Panc1 (cell line): ENCODE measurements around the gene MYCN. TPM values are rescaled to one million over a fixed set of nuclear protein-coding genes. Genes with fewer than 3 reads are reported as not detected.

Experiments used
- ATAC-seq: fragments of 200-7000 bp; cut with Tn5 transposase; 2 replicates; pipeline ENCODE4 v1.9.1; 2020; ENCODE audit warnings: mild to moderate bottlenecking, moderate library complexity
- BruUV-seq: library from RNA; stranded (reverse); fragments of 400-500 nt; replicated peaks from 2 replicates; lab custom pipeline; 2021; lab: Mats Ljungman, UMichigan
- CTCF ChIA-PET: fragments of 300-600 bp; sonication (Branson Sonifier 250); formaldehyde crosslinking; loops from one replicate; lab custom pipeline; 2022; ENCODE audit warnings: antibody characterized with exemption; lab: Charles Lee
- POLR2A ChIA-PET: fragments of 300-600 bp; sonication (Branson Sonifier 250); formaldehyde crosslinking; loops from one replicate; lab custom pipeline; 2022; ENCODE audit warnings: antibody characterized with exemption; lab: Charles Lee
- DNase-seq: peaks from one replicate; pipeline ENCODE4 v3.0.0-alpha.2; 2010; ENCODE audit warnings: low read depth, low spot score
- H3K27ac ChIP-seq: 2 replicates; pipeline ENCODE4 v1.5.1; 2011; ENCODE audit warnings: mild to moderate bottlenecking, low read length, inconsistent platforms
- H3K27me3 ChIP-seq: fragments of 200-500 bp; sonication (Bioruptor generic); 2 replicates; pipeline ENCODE4 v1.6.0; 2014; ENCODE audit warnings: low read length, inconsistent platforms; ENCODE audit not compliant: control insufficient read depth, insufficient read depth
- H3K36me3 ChIP-seq: fragments of 200-500 bp; sonication (Bioruptor generic); 2 replicates; pipeline ENCODE4 v1.5.1; 2014; ENCODE audit warnings: inconsistent platforms, mild to moderate bottlenecking, low read length, moderate library complexity; ENCODE audit not compliant: control insufficient read depth, insufficient read depth
- H3K4me1 ChIP-seq: 2 replicates; pipeline ENCODE4 v1.5.1; 2011; ENCODE audit warnings: inconsistent platforms, mild to moderate bottlenecking, low read length, moderate library complexity; ENCODE audit not compliant: control insufficient read depth, insufficient read depth
- H3K4me3 ChIP-seq, 2 experiments: 2 replicates each; pipeline ENCODE4 v1.5.1; 2011 to 2012; ENCODE audit warnings: low read depth in 2 of 2, low read length in 2 of 2, mild to moderate bottlenecking in 2 of 2, inconsistent platforms in 1 of 2, moderate library complexity in 1 of 2
- H3K9me3 ChIP-seq: fragments of 200-500 bp; sonication (Bioruptor generic); 2 replicates; pipeline ENCODE4 v1.5.1; 2014; ENCODE audit warnings: low read depth, mild to moderate bottlenecking, inconsistent platforms, low read length, moderate library complexity; ENCODE audit not compliant: control insufficient read depth, insufficient read depth
- CTCF ChIP-seq: fragments of 450-650 bp; IDR thresholded peaks from 2 replicates; pipeline ENCODE4 v1.5.1; 2017; ENCODE audit warnings: mild to moderate bottlenecking
- POLR2AphosphoS5 ChIP-seq: IDR thresholded peaks from 2 replicates; pipeline ENCODE4 v1.6.1; 2012; ENCODE audit warnings: mild to moderate bottlenecking, low read depth, low read length, moderate library complexity
- SIN3A ChIP-seq: IDR thresholded peaks from 2 replicates; pipeline ENCODE4 v1.6.1; 2012; ENCODE audit warnings: low read depth, mild to moderate bottlenecking, low read length, moderate library complexity, borderline replicate concordance; ENCODE audit not compliant: insufficient read depth
- TCF7L2 ChIP-seq: IDR thresholded peaks from 2 replicates; pipeline ENCODE4 v1.6.1; 2011; ENCODE audit warnings: mild to moderate bottlenecking, low read depth, low read length, inconsistent platforms
- in situ Hi-C: cut with HindIII; loops from 2 replicates; pipeline ENCODE4 v1.10.0; 2016; ENCODE audit warnings: low sequenced_read_pairs, low pct_unique_long_range_greater_than_20kb
- intact Hi-C: fragments of 100-400 bp; cut with micrococcal nuclease; formaldehyde crosslinking; loops from one replicate; pipeline ENCODE4 v1.10.0; 2022; ENCODE audit not compliant: unreplicated experiment
- total RNA-seq: library from RNA; stranded (reverse); gene quantifications from one replicate; pipeline ENCODE4 v1.2.1, GENCODE V29; 2021; ENCODE audit not compliant: unreplicated experiment
- TF ChIP-seq, protein P1 (sequence below), 2 experiments: IDR thresholded peaks; 2 replicates each; pipeline ENCODE4 v1.6.1; 2011 to 2012; ENCODE audit warnings: low read depth in 2 of 2, control low read depth in 1 of 2, low read length in 1 of 2, mild to moderate bottlenecking in 1 of 2, moderate library complexity in 1 of 2; ENCODE audit not compliant: insufficient read depth in 1 of 2

MYCN gene
- total RNA-seq, 1 experiment from 2014 or later = not detected

DNA sequence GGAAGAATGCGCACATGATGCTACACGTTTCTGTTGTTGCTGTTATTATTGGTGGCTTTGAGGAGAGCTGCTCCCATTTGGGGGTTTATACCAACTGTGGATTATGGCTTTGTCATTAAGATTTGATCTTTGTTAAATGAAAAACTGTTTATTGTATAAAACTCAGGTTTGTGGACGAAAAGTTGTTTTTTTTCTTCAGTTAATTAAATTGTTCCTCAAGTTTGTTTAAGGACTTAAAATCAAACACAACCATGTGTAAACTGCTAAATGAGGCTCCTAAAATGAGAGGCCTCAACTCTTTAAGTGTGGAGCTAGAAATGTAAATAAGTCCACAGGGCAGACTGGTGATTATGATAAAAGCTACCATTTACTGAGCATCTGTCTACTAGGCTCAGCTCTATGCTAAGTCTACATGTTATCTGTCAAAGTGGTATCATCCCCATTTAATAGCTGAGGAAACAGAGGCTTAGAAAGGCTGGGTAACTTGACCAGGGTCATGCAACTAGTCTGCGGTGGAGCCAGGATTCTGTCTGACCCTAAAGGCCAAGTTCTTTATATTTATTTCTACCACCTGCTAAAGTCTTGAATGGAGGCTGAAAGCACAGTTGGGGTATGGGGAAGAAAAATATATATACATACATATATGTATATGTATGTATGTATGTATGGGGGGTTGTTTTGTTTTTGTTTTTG, 4.1 kb downstream of the MYCN start:
- BruUV-seq = no TSS peak
- H3K4me1 ChIP-seq = peaks cover 12% of the 10 kb centered on the region
- in situ Hi-C loops (no loop called here), intact Hi-C loops (loop anchor here (10.0 kb wide), 1 partner anchor 320 kb away; no protein-coding TSS in a partner anchor)
- H3K9me3 ChIP-seq = no peaks in the 10 kb centered on the region
- DNase-seq = no peak
- H3K4me3 ChIP-seq = no peak overlapping the region
- CTCF ChIA-PET = no interaction called here
- H3K27ac ChIP-seq = no peak overlapping the region
- POLR2A ChIA-PET = no interaction called here
- TF ChIP-seq, protein P1, sequence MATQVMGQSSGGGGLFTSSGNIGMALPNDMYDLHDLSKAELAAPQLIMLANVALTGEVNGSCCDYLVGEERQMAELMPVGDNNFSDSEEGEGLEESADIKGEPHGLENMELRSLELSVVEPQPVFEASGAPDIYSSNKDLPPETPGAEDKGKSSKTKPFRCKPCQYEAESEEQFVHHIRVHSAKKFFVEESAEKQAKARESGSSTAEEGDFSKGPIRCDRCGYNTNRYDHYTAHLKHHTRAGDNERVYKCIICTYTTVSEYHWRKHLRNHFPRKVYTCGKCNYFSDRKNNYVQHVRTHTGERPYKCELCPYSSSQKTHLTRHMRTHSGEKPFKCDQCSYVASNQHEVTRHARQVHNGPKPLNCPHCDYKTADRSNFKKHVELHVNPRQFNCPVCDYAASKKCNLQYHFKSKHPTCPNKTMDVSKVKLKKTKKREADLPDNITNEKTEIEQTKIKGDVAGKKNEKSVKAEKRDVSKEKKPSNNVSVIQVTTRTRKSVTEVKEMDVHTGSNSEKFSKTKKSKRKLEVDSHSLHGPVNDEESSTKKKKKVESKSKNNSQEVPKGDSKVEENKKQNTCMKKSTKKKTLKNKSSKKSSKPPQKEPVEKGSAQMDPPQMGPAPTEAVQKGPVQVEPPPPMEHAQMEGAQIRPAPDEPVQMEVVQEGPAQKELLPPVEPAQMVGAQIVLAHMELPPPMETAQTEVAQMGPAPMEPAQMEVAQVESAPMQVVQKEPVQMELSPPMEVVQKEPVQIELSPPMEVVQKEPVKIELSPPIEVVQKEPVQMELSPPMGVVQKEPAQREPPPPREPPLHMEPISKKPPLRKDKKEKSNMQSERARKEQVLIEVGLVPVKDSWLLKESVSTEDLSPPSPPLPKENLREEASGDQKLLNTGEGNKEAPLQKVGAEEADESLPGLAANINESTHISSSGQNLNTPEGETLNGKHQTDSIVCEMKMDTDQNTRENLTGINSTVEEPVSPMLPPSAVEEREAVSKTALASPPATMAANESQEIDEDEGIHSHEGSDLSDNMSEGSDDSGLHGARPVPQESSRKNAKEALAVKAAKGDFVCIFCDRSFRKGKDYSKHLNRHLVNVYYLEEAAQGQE (IDR thresholded peaks at IDR 0.05; ENCODE audit: insufficient read depth in 1 of 2, low read depth in 2 of 2, low read length in 1 of 2) = no peak
- TF ChIP-seq POLR2AphosphoS5 (no peak), TCF7L2 (no peak), SIN3A (no peak), CTCF (no peak)
- ATAC-seq = no peak
- no peaks in the 10 kb centered on the region for H3K36me3 ChIP-seq
- peaks cover 21% of the 10 kb centered on the region for H3K27me3 ChIP-seq

- DNase-seq (no peak), ATAC-seq (no peak)
- intact Hi-C loops (loop anchor here (10.0 kb wide), 1 partner anchor 319 kb away; no protein-coding TSS in a partner anchor), in situ Hi-C loops (no loop called here)
- H3K4me3 ChIP-seq = no peak overlapping the region
- no peak for TF ChIP-seq CTCF
- TF ChIP-seq, protein P1 (IDR thresholded peaks at IDR 0.05; ENCODE audit: insufficient read depth in 1 of 2, low read depth in 2 of 2, low read length in 1 of 2) = no peak
- TF ChIP-seq SIN3A = no peak
- TF ChIP-seq POLR2AphosphoS5 = no peak
- no peak for TF ChIP-seq TCF7L2
- no peaks in the 10 kb centered on the region for H3K9me3 ChIP-seq
- H3K4me1 ChIP-seq = peaks cover 3% of the 10 kb centered on the region
- no TSS peak for BruUV-seq
- H3K27ac ChIP-seq = no peak overlapping the region
- peaks cover 16% of the 10 kb centered on the region for H3K27me3 ChIP-seq
- ChIA-PET POLR2A (no interaction called here), CTCF (no interaction called here)
- H3K36me3 ChIP-seq = no peaks in the 10 kb centered on the region
These were observed 5.8 kb downstream of the MYCN start for GRCh38 chr2:15945909-15946705.
